HEK293T (cell line): ENCODE measurements around the gene HBE1.
"Not testable (repeated sequence)": the region's sequence is repeated elsewhere in the genome, so short reads cannot be mapped to it uniquely, and the experiment has no call there.

ENCODE experiments used
- CTCF ChIA-PET: fragments of 350-600 bp; formaldehyde crosslinking; extraction: SDS; loops from one replicate; lab custom pipeline; 2021; ENCODE audit warnings: antibody characterized with exemption, inconsistent platforms; lab: Yijun Ruan, JAX
- POLR2A ChIA-PET: fragments of 350-600 bp; formaldehyde crosslinking; extraction: SDS; loops from one replicate; lab custom pipeline; 2020; ENCODE audit warnings: antibody characterized with exemption, inconsistent platforms; lab: Yijun Ruan, JAX
- DNase-seq: peaks from one replicate; pipeline ENCODE4 v3.0.0; 2012; ENCODE audit warnings: mixed read lengths; ENCODE audit errors: extremely low spot score
- ARNT ChIP-seq: fragments of 450-650 bp; IDR thresholded peaks from 2 replicates; pipeline ENCODE4 v1.6.1; 2017; ENCODE audit warnings: mild to moderate bottlenecking
- BHLHE40 ChIP-seq: fragments of 450-650 bp; IDR thresholded peaks from 2 replicates; pipeline ENCODE4 v1.6.1; 2016; ENCODE audit warnings: mild to moderate bottlenecking, moderate library complexity, borderline replicate concordance
- CTBP1 ChIP-seq: fragments of 450-650 bp; IDR thresholded peaks from 2 replicates; pipeline ENCODE4 v1.6.1; 2016; ENCODE audit warnings: borderline replicate concordance
- ELF4 ChIP-seq: fragments of 450-650 bp; IDR thresholded peaks from 2 replicates; pipeline ENCODE4 v1.6.1; 2017; ENCODE audit warnings: antibody characterized with exemption
- FOXA1 ChIP-seq: fragments of 450-650 bp; IDR thresholded peaks from 2 replicates; pipeline ENCODE4 v1.6.1; 2016; ENCODE audit warnings: mild to moderate bottlenecking
- FOXK2 ChIP-seq: fragments of 450-650 bp; IDR thresholded peaks from 2 replicates; pipeline ENCODE4 v1.6.1; 2016; ENCODE audit warnings: mild to moderate bottlenecking
- FOXM1 ChIP-seq: fragments of 450-650 bp; IDR thresholded peaks from 2 replicates; pipeline ENCODE4 v1.6.1; 2017; ENCODE audit warnings: mild to moderate bottlenecking, borderline replicate concordance
- HDGF ChIP-seq: fragments of 450-650 bp; IDR thresholded peaks from 2 replicates; pipeline ENCODE4 v1.6.1; 2017; ENCODE audit warnings: antibody characterized with exemption, borderline replicate concordance
- L3MBTL2 ChIP-seq: fragments of 450-650 bp; conservative IDR thresholded peaks from 2 replicates; pipeline ENCODE4 v1.6.1; 2016; ENCODE audit warnings: mild to moderate bottlenecking
- LEF1 ChIP-seq: fragments of 450-650 bp; IDR thresholded peaks from 2 replicates; pipeline ENCODE4 v1.6.1; 2017; ENCODE audit warnings: mild to moderate bottlenecking, borderline replicate concordance
- NFRKB ChIP-seq: fragments of 450-650 bp; IDR thresholded peaks from 2 replicates; pipeline ENCODE4 v1.6.1; 2016; ENCODE audit warnings: mild to moderate bottlenecking, moderate library complexity
- SP1 ChIP-seq: fragments of 450-650 bp; IDR thresholded peaks from 2 replicates; pipeline ENCODE4 v1.6.1; 2017
- SUZ12 ChIP-seq: fragments of 450-650 bp; IDR thresholded peaks from 2 replicates; pipeline ENCODE4 v1.6.1; 2016; ENCODE audit warnings: mild to moderate bottlenecking
- TARDBP ChIP-seq: fragments of 450-650 bp; IDR thresholded peaks from 2 replicates; pipeline ENCODE4 v1.6.1; 2016
- ZNF384 ChIP-seq: fragments of 450-650 bp; IDR thresholded peaks from 2 replicates; pipeline ENCODE4 v1.6.1; 2016
- TF ChIP-seq, protein P1 (sequence below): fragments of 450-650 bp; IDR thresholded peaks from 2 replicates; pipeline ENCODE4 v1.6.1; 2016

Gene HBE1

GRCh38 chr11:5269715-5270147 is at the start of gene HBE1:
HBE1 (minus strand) TSS chr11:5269945; CDS start chr11:5269890, 55 bp downstream.
- TF ChIP-seq BHLHE40 (no peak), FOXK2 (no peak)
- no peak for DNase-seq
- ChIA-PET POLR2A (no interaction called here), CTCF (no interaction called here)

DNA sequence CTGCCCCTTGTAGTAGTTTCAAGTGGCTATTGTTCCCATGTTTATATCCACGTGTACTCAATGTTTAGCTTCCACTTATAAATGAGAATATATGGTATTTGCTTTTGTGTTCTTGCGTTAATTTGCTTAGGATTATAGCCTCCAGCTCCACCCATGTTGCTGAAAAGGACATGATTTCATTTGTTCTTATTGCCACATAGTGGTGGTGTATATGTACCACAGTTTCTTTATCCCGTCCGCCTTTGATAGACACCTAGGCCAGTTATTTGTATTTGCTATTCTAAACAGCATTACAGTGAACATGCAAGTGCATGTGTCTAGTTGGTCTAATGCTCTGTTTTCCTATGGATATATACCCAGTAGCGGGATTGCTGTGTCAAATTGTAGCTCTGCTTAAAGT is 47.5 kb upstream of the HBE1 start:
- no peak for DNase-seq
- ChIA-PET POLR2A (no interaction called here), CTCF (no interaction called here)
- TF ChIP-seq SP1 (no peak), FOXA1 (no peak), NFRKB (no peak), FOXK2 (no peak), LEF1 (no peak), TARDBP (no peak), FOXM1 (no peak), BHLHE40 (no peak), L3MBTL2 (no peak), ZNF384 (no peak), HDGF (no peak)

DNA sequence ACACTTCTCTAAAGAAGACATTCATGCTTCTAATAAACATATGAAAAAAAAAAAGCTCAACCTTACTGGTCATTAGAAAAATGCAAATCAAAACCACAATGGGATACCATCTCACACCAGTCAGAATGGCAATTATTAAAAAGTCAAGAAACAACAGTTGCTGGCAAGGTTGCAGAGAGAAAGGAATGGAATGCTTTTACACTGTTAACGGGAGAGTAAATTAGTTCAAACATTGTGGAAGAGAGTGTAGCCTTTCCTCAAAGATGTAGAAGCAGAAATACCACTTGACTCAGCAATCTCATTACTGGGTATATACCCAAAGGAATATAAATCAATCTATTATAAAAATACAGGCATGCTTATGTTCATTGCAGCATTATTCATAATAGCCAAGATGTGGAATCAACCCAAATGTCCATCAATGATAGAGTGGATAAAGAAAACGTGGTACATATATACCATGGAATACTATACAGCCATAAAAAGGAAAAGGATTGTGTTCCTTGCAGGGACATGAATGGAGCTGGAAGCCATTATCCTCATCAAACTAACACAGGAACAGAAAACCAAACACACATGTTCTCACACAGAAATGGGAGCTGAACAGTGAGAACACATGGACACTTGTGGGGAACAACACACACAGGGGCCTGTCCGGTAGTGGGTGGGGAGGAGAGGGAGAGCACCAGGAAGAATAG is 43.7 kb upstream of the HBE1 start:
- POLR2A ChIA-PET, DNase-seq, CTCF ChIA-PET: not testable (repeated sequence)

DNA sequence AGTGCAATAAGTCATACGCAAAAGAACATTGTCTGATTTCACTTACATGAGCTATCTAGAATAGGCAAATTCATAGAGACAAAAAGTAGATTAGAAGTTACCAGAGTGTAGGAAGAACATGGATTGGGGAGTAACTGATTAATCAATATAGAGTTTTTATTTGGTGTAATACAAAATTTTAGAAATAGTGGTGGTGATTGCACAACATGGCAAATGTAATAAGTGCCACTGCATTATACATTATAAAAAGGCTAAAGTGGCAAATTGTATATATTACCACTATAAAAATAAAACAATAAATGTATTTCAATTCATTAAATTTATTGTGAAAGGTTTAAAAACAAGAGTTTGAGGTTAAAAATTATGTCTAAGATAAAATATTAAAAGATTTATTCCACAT is 40.7 kb upstream of the HBE1 start:
- ChIA-PET POLR2A (no interaction called here), CTCF (no interaction called here)
- DNase-seq: no peak
- TF ChIP-seq BHLHE40 (no peak), CTBP1 (no peak), ZNF384 (no peak), L3MBTL2 (no peak), SP1 (no peak), FOXK2 (no peak), ARNT (no peak), TARDBP (no peak), FOXA1 (no peak), SUZ12 (no peak), FOXM1 (no peak)
- TF ChIP-seq, protein P1, sequence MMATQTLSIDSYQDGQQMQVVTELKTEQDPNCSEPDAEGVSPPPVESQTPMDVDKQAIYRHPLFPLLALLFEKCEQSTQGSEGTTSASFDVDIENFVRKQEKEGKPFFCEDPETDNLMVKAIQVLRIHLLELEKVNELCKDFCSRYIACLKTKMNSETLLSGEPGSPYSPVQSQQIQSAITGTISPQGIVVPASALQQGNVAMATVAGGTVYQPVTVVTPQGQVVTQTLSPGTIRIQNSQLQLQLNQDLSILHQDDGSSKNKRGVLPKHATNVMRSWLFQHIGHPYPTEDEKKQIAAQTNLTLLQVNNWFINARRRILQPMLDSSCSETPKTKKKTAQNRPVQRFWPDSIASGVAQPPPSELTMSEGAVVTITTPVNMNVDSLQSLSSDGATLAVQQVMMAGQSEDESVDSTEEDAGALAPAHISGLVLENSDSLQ: no peak

DNA sequence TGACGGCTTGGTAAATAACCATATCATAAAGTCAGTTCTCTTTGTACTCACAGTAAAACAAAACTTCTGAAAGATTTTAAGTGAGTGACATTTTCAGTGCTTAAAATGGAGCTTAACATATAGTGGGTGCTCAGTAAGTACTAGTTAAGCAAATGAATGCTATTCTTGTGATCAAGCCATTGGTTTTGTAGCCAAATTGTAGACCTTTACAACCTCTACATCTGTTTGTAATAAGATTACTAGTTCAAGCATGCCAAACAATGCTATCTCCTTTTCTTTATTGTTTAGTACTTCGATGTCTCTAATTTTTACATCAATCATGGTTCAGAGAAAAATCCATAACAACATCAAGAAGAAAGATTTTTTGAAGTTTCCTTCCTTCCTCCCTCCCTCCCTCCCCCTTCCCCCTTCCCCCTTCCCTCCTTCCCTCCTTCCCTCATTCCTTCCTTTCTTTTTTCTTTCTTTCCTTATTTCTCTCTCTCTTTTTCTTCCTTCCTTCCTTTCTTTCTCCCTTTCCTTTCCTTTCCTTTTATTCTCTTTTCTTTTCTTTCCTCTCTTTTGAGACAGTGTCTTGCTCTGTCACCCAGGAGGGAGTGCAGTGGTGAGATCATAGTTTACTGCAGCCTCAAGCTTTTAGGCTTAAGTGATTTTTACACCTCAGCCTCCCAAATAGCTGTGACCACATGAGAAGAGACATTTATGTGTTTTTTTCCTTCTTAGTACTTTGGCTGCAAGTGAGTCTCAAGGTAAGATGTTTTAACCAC is 37.7 kb upstream of the HBE1 start:
- no peak for DNase-seq
- TF ChIP-seq FOXA1: no peak
- no peak for TF ChIP-seq ELF4
- TF ChIP-seq BHLHE40: no peak
- TF ChIP-seq FOXK2: no peak
- no peak for TF ChIP-seq LEF1
- no peak for TF ChIP-seq FOXM1
- TF ChIP-seq L3MBTL2: no peak
- TF ChIP-seq ARNT: no peak
- TF ChIP-seq CTBP1: no peak
- TF ChIP-seq TARDBP: no peak
- no peak for TF ChIP-seq ZNF384
- TF ChIP-seq NFRKB: no peak
- TF ChIP-seq SP1: no peak
- no peak for TF ChIP-seq SUZ12
- TF ChIP-seq, protein P1: no peak
- no peak for TF ChIP-seq HDGF
- POLR2A ChIA-PET: no interaction called here
- CTCF ChIA-PET: no interaction called here

GRCh38 chr11:5304046-5304445 is 34.3 kb upstream of the HBE1 start:
- no peak for DNase-seq
- TF ChIP-seq HDGF: no peak
- TF ChIP-seq FOXM1: no peak
- no peak for TF ChIP-seq ELF4
- no peak for TF ChIP-seq ZNF384
- ChIA-PET CTCF (no interaction called here), POLR2A (no interaction called here)

- CTCF ChIA-PET: no interaction called here
- DNase-seq: no peak
- POLR2A ChIA-PET: no interaction called here
- no peak for TF ChIP-seq HDGF
- no peak for TF ChIP-seq FOXK2
- no peak for TF ChIP-seq CTBP1
- no peak for TF ChIP-seq TARDBP
- TF ChIP-seq SUZ12: no peak
- no peak for TF ChIP-seq FOXA1
- no peak for TF ChIP-seq NFRKB
- no peak for TF ChIP-seq LEF1
- TF ChIP-seq FOXM1: no peak
- no peak for TF ChIP-seq ZNF384
- no peak for TF ChIP-seq L3MBTL2
- TF ChIP-seq ELF4: no peak
- TF ChIP-seq SP1: no peak
- TF ChIP-seq, protein P1: no peak
- no peak for TF ChIP-seq BHLHE40
- no peak for TF ChIP-seq ARNT
Observed at GRCh38 chr11:5303626-5304025, 33.9 kb upstream of the HBE1 start.
